ENCODE measurements around the gene KRABD2.
"Not testable (repeated sequence)": the region's sequence is repeated elsewhere in the genome, so short reads cannot be mapped to it uniquely, and the experiment has no call there.

KRABD2 gene

GRCh38 chr17:8377422-8377821 is 918 bp upstream of the KRABD2 start:
- Histone ChIP-seq H3K4me1 (ENCODE audit: insufficient read depth, low read length) (peaks cover 29% of the 10 kb centered on the region), H3K9me3 (ENCODE audit: insufficient read depth, low read depth, low read length) (no peaks in the 10 kb centered on the region), H3K79me2 (ENCODE audit: insufficient read depth, low read length) (peaks cover 54% of the 10 kb centered on the region), H3K36me3 (ENCODE audit: insufficient read depth, low read length) (peaks cover 44% of the 10 kb centered on the region), H2AFZ (ENCODE audit: low read depth, low read length) (no peak overlapping the region), H3K27ac (ENCODE audit: low read depth, low read length) (no peak overlapping the region), H3K4me3 (ENCODE audit: insufficient read depth, low read depth, low read length) (no peak overlapping the region), H3K4me2 (ENCODE audit: low read length) (no peak overlapping the region), H3K27me3 (ENCODE audit: insufficient read depth, low read length) (no peaks in the 10 kb centered on the region), H3K9ac (ENCODE audit: low read length) (peak overlapping the region; percentile 93), H4K20me1 (ENCODE audit: insufficient read depth, low read length) (peaks cover 58% of the 10 kb centered on the region)
- no peaks in the 10 kb centered on the region for H3K27me3 Mint-ChIP-seq (ENCODE audit: low read depth, unreplicated experiment)
- no peak for TF ChIP-seq EZH2 (IDR thresholded peaks at IDR 0.05; ENCODE audit: insufficient read depth, low read length)
- no peak for TF ChIP-seq CTCF (IDR thresholded peaks at IDR 0.05; ENCODE audit: insufficient read depth, low read depth, low read length)
- DNase-seq (ENCODE audit: low read depth) (no peak), FAIRE-seq (no peak)
- peak overlapping the region; percentile 62 for H3K4me3 Mint-ChIP-seq (ENCODE audit: unreplicated experiment)
- peaks cover 14% of the 10 kb centered on the region for H3K36me3 Mint-ChIP-seq (ENCODE audit: low read depth, unreplicated experiment)
- H3K4me1 Mint-ChIP-seq (ENCODE audit: low read depth, unreplicated experiment) = peaks cover 25% of the 10 kb centered on the region
- H3K27ac Mint-ChIP-seq (ENCODE audit: unreplicated experiment) = peak overlapping the region; percentile 14
- no peaks in the 10 kb centered on the region for H3K9me3 Mint-ChIP-seq (ENCODE audit: unreplicated experiment)

GRCh38 chr17:8375738-8376259 is 705 bp downstream of the KRABD2 start:
- Histone ChIP-seq H3K79me2 (ENCODE audit: insufficient read depth, low read length) (peaks cover 38% of the 10 kb centered on the region), H3K36me3 (ENCODE audit: insufficient read depth, low read length) (peaks cover 36% of the 10 kb centered on the region), H2AFZ (ENCODE audit: low read depth, low read length) (peak overlapping the region; percentile 75), H3K27ac (ENCODE audit: low read depth, low read length) (peak overlapping the region; percentile 72), H3K9me3 (ENCODE audit: insufficient read depth, low read depth, low read length) (no peaks in the 10 kb centered on the region), H4K20me1 (ENCODE audit: insufficient read depth, low read length) (peaks cover 41% of the 10 kb centered on the region), H3K4me3 (ENCODE audit: insufficient read depth, low read depth, low read length) (peak overlapping the region; percentile 91), H3K4me2 (ENCODE audit: low read length) (peak overlapping the region; percentile 95), H3K4me1 (ENCODE audit: insufficient read depth, low read length) (peaks cover 21% of the 10 kb centered on the region), H3K9ac (ENCODE audit: low read length) (peak overlapping the region; percentile 93), H3K27me3 (ENCODE audit: insufficient read depth, low read length) (no peaks in the 10 kb centered on the region)
- Mint-ChIP-seq H3K27me3 (ENCODE audit: low read depth, unreplicated experiment) (no peaks in the 10 kb centered on the region), H3K9me3 (ENCODE audit: unreplicated experiment) (no peaks in the 10 kb centered on the region), H3K4me3 (ENCODE audit: unreplicated experiment) (peak overlapping the region; percentile 78), H3K36me3 (ENCODE audit: low read depth, unreplicated experiment) (peaks cover 5% of the 10 kb centered on the region), H3K27ac (ENCODE audit: unreplicated experiment) (peak overlapping the region; percentile 29), H3K4me1 (ENCODE audit: low read depth, unreplicated experiment) (peaks cover 24% of the 10 kb centered on the region)
- TF ChIP-seq EZH2 (IDR thresholded peaks at IDR 0.05; ENCODE audit: insufficient read depth, low read length) (no peak), CTCF (IDR thresholded peaks at IDR 0.05; ENCODE audit: insufficient read depth, low read depth, low read length) (no peak)
- FAIRE-seq = no peak
- DNase-seq (ENCODE audit: low read depth) = no peak

- Histone ChIP-seq H3K4me1 (ENCODE audit: insufficient read depth, low read length) (peaks cover 14% of the 10 kb centered on the region), H3K79me2 (ENCODE audit: insufficient read depth, low read length) (peaks cover 19% of the 10 kb centered on the region), H4K20me1 (ENCODE audit: insufficient read depth, low read length) (peaks cover 22% of the 10 kb centered on the region), H3K36me3 (ENCODE audit: insufficient read depth, low read length) (peaks cover 28% of the 10 kb centered on the region)
- H3K9me3 ChIP-seq (ENCODE audit: insufficient read depth, low read depth, low read length); H3K27me3 ChIP-seq (ENCODE audit: insufficient read depth, low read length); H3K27me3 Mint-ChIP-seq (ENCODE audit: low read depth, unreplicated experiment); H3K9me3 Mint-ChIP-seq (ENCODE audit: unreplicated experiment); DNase-seq (ENCODE audit: low read depth); FAIRE-seq; H3K27ac Mint-ChIP-seq (ENCODE audit: unreplicated experiment); H3K4me3 ChIP-seq (ENCODE audit: insufficient read depth, low read depth, low read length); H2AFZ ChIP-seq (ENCODE audit: low read depth, low read length); H3K9ac ChIP-seq (ENCODE audit: low read length); H3K27ac ChIP-seq (ENCODE audit: low read depth, low read length); H3K4me2 ChIP-seq (ENCODE audit: low read length); H3K4me3 Mint-ChIP-seq (ENCODE audit: unreplicated experiment): not testable (repeated sequence)
- H3K4me1 Mint-ChIP-seq (ENCODE audit: low read depth, unreplicated experiment) = peaks cover 12% of the 10 kb centered on the region
- H3K36me3 Mint-ChIP-seq (ENCODE audit: low read depth, unreplicated experiment) = peaks cover 13% of the 10 kb centered on the region
These were observed 2.6 kb downstream of the KRABD2 start for GRCh38 chr17:8373856-8374255.

Measured in astrocyte (in vitro differentiated cells and primary cell).